ENCODE results near the gene TMCC2. TPM values are rescaled to one million over a fixed set of nuclear protein-coding genes. Genes with fewer than 3 reads are reported as not detected.
"Not testable (repeated sequence)": the region's sequence is repeated elsewhere in the genome, so short reads cannot be mapped to it uniquely, and the experiment has no call there.

TMCC2 gene
- total RNA-seq, 1 experiment from 2014 or later, result 0.48 TPM

- not testable (repeated sequence) for DNase-seq (ENCODE audit: low read depth)
Measured at GRCh38 chr1:205280666-205281395, 53.1 kb downstream of the TMCC2 start.

- no peak for DNase-seq (ENCODE audit: low read depth)
Measured at GRCh38 chr1:205283270-205284147, 55.8 kb downstream of the TMCC2 start.

DNA sequence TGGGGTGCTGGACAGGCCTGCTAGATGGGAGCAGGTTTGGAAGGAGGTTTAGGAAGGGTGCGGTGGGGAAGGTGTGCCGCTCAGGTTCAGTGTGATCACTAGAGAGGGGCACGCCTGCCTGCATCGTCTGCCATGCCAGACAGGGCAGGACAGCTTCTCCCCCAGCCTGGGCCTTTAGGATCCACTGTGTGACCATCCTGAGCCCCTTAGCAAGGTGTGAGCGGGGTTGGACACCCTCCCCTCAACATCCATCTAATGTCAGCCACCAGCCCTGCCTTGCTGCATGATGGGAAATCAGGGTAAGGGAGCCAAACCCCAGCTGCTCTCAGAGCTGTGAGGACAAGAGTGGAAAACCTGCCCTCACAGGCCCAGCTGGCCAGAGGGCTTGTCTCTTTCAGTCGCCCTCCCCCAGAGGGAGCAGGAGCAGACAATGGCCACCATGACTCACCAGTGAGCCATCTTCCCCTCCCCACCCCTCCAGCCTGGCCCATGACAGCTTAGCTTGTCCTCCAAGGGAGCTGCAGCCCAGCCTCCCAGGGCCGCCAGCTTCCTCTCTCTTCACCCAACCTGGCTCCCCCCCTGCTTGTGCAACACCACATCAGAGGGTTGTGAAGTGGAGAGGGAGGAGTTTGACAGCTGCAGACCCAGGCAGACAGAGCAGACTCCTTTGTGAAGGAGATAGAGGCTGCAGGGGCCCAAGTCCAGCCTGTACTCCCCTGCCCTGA lies 56.8 kb downstream of the TMCC2 start:
- DNase-seq (ENCODE audit: low read depth), result peak; percentile 99

DNA sequence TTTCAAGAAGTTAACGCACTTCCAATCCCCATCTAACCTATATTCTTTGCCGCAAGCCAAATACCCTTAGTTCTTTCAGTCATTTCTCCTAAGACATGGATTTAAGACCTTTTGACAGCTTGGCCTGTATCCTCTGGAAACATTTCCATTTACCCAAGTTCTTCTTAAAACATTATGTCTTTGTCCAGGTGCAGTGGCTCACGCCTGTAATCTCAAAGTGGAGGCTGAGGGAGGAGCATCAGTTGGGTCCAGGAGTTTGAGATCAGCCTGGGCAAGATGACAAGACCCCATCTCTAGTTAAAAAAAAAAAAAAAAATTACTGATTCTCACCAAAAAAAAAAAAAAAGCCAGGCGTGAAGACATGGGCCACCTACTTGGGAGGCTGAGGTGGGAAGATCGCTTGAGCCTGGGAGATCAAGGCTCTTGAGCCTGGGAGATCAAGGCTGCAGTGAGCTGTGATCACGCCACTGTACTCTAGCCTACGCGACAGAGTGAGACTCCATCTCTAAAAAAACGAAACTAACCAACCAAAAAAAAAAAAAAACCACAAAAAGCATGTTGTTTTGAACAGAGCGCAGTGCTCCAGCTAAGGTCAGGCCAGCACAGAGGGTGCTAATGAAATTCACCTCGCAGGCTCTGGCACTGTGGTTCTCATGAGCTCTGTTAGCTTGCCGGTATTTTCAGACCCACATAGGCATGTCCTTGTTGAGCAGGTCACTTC lies 57.8 kb downstream of the TMCC2 start:
- DNase-seq (ENCODE audit: low read depth), result peak; percentile 68

- peak; percentile 81 for DNase-seq (ENCODE audit: low read depth)
Measured at GRCh38 chr1:205286335-205286950, 58.7 kb downstream of the TMCC2 start.

DNA sequence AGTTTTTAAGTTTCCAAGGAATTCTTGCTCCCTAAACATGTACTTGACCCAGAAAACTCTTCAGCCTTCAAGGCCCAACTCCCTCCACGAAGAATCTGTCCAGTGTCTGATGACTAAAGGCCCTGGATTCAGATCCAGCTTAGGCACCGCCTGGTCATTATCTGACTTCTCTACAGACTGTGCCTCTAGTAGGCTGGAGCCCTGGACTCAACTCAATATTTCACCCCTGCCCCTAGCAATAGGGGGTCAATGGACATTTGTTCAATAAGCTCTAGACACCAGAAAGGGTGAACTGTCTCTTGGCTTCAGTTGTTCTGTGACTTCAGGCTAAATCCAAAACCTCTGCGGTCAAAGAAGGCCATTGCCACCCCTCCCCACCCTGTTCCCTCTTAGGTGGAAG lies 59.3 kb downstream of the TMCC2 start:
- no peak for DNase-seq (ENCODE audit: low read depth)

- DNase-seq (ENCODE audit: low read depth), result peak; percentile 65
Measured at GRCh38 chr1:205287767-205288559, 60.2 kb downstream of the TMCC2 start.

DNA sequence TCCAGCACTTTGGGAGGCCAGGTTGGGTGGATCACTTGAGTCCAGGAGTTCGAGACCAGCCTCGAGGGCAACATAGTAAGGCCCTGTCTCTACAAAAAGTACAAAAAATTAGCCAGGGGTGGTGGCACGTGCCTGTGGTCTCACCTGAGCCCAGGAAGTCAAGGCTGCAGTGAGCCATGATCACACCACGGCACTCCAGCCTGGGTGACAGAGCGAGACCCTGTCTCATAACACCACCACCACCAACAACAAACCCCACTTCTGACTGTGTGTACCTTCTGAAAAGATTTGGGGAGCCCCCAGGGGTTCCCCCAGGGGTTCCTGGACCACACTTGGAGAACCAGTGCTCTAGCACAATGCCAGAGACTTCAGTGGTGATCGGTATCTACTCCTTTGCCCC lies 63.9 kb downstream of the TMCC2 start:
- DNase-seq (ENCODE audit: low read depth), result no peak

DNA sequence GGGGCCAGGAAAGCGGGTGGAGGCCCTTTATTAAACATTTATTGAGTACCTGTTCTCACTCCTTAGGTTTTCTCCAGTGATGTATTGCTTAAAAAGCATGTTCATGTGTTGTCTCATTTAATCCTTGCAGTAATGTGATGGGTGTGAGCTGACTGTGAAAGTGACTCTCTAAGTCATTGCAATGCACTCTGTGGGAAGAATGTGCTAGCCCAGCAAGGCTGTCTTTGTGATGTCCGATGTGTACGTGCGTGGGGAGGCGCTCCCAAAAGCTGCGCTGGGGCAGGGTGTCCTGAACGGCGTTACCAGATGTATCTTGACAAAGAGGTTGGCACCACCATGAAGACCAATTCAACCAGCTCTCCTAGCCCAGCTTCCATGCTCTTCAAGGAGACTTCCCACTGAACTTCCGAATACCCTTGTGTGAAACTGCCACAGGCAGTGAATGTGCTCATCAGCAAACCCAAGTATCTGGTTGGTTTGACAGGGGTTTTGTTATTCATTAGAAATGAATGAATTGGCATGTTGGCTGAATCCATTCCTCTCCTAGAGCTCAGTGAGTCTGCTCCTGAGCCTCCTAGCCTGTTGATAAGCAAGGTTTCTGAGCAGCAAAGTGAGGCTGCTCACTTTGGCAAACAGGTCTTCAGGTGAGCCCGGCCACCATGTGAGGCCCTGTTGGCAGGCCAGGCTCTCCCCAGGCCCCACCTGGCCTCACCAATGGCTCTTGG lies 65.8 kb downstream of the TMCC2 start:
- DNase-seq (ENCODE audit: low read depth), result peak; percentile 26

GRCh38 chr1:205294175-205294917 lies 66.6 kb downstream of the TMCC2 start:
- DNase-seq (ENCODE audit: low read depth), result peak; percentile 95

DNA sequence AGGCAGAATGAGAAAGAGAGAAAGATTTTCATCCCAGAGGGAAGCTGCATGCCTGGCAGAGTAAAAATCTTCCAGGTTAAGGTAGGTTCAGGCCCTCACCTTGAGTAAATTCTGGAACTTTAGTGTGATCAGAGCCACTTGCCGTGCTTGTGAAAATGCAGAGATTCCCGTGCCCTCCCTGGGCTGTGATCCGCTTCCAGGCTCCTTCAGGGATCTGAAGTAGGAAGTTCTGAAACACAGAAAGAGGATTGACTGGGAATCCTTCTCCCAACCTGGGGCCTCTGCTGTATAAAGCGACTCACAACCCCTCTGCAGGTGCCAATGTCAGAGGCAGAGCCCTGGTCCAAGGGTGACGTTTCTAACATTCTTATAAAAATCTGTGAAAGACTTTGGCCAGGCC lies 67.2 kb downstream of the TMCC2 start:
- DNase-seq (ENCODE audit: low read depth), result no peak

DNA sequence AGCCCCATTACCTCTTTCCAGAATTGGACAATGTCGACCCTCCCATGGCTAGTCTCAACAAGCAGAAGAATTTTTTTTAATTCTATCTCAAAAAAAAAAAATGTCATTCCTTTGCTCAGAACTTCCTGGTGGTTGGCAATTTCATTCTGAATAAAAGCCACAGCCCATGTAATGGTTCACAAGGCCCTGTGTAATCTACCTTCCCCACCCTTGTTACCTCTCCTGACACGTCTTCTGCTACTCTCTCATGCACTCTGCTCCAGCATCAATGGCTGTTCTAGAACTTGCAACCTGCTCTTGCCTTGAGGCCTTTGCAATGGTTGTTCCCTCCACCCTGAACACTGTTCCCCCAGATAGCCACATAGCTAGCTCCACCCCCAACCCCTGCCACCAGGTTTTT lies 68.4 kb downstream of the TMCC2 start:
- no peak for DNase-seq (ENCODE audit: low read depth)

DNA sequence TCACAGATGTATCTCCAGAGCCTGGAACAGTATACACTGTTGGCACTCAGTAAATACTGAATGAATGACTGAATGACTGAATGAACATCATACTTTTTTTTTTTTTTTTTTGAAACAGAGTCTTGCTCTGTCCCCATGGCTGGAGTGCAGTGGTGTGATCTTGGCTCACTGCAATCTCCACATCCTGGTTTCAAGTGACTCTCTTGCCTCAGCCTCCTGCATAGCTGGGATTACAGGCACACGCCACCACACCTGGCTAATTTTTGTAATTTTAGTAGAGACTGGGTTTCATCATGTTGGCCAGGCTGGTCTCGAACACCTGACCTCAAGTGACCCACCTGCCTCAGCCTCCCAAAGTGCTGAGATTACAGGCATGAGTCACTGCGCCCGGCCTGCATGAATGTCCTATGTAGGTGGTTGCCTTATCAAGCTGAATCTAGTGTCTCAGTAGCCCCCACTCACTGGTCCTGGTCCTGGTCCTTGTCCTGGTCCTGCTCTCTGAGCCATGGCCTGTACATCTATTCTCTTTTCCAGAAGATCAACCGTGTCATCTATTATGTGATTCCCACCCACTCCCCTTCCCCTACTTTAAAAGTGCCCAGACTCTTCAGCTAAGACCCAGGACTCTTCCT lies 69.9 kb downstream of the TMCC2 start:
- DNase-seq (ENCODE audit: low read depth), result not testable (repeated sequence)

DNA sequence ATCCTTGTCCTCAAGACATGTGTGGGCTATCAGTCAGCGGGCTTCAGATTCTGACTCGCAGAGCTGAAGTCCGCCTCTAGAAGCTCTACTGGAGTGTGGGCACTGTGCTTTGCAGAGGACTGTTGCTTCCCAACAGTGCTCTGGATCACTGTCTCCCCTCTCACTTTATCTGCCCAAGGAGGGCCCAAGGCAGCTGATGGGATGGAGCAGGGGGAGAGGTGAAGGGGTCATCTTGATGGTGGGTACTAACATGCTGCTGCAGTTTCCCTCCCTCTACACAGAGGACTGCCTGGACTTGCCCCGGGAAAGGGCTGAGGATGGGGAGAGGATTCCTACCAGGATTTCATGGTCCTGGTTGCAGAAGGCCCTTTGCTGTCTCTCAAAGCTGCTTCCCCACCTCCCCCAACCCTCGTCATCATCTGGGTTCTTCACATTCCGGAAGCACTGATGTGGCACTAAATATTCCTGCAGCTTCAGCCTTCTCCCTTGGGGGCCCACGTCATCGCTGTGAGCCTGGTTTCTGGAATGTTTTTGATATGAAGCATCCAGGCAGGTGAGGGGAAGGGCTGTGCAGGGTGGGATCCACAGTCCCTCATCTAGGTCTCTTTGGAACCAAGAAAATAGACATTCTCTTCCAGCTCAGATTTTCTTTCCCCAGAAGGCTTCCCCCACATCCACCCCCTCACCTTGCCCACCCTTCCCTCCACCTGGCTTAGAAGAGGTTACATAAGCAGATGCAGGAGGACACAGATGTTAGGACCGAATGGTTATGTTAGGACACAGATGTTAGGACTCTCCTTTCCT lies 70.6 kb downstream of the TMCC2 start:
- DNase-seq (ENCODE audit: low read depth), result peak; percentile 92

DNA sequence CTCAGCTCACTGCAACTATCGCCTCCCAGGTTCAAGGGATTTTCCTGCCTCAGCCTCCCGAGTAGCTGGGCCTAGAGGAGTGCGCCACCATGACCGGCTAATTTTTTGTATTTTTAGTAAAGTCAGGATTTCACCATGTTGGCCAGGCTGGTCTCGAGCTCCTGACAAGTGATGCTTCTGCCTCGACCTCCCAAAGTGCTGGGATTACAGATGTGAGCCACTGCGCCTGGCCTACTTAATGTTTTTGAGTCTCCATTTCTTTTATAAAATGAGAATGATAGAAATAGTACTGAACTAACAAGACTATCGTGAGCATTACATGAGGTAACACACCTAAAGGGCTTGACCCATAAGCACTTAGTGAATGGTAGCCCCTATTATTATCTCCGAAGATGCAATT lies 72.4 kb downstream of the TMCC2 start:
- DNase-seq (ENCODE audit: low read depth), result no peak

DNA sequence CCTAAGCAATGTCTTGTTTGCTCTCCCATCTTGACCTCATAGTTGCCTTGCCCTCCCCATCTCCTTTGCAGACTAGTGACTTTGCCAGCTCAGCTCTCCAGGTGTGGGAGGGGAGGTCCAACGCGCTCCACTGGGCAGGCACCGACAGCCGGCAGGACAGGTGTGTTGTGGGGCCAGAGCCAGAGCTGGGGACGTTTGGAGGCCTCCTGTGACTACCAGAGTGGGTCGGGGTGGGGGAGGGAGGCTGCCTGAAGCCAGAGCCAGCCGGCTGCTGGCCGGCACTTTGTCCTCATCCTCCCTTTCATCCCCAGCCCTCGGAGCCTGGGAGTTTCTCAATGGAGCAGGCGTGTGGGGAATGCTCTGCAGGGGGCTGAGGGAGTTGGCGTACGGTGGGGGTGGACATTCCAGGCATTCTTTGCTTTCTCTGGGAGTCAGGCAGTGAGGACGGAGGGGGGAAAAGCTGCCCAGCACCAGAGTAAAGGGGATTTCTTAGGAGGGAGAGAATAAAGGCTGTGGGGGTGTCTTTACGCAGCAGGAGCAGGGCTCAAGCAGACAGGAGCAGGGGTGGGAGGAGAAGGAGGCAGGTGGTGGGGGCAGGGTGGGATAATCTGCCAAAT lies 73.6 kb downstream of the TMCC2 start:
- peak; percentile 84 for DNase-seq (ENCODE audit: low read depth)

All from RPMI7951 (cell line).